LNCaP clone FGC (cell line): ENCODE data around the gene PTPRM.

ENCODE experiments used
- DNase-seq: peaks from one replicate; pipeline ENCODE4 v3.0.0-alpha.2; 2011; ENCODE audit warnings: low read depth
- H3K4me3 ChIP-seq: 2 replicates; pipeline ENCODE4 v1.5.1; 2011; ENCODE audit warnings: mild to moderate bottlenecking, low read depth, low read length, control low read depth
- CTCF ChIP-seq: IDR thresholded peaks from 2 replicates; pipeline ENCODE4 v1.5.1; 2012; ENCODE audit warnings: mild to moderate bottlenecking; ENCODE audit not compliant: control insufficient read depth, insufficient read depth; ENCODE audit errors: extremely low read depth

The PTPRM gene

GRCh38 chr18:8116341-8117005 is 549.4 kb downstream of the PTPRM start:
- no peak for TF ChIP-seq CTCF
- H3K4me3 ChIP-seq, result no peak overlapping the region
- DNase-seq, result no peak

GRCh38 chr18:8117006-8117371 is 549.9 kb downstream of the PTPRM start:
- no peak for TF ChIP-seq CTCF
- H3K4me3 ChIP-seq, result no peak overlapping the region
- no peak for DNase-seq

GRCh38 chr18:8121101-8121500 is 554.0 kb downstream of the PTPRM start:
- TF ChIP-seq CTCF, result no peak
- no peak for DNase-seq
- H3K4me3 ChIP-seq, result no peak overlapping the region

- DNase-seq, result no peak
- TF ChIP-seq CTCF, result no peak
- no peak overlapping the region for H3K4me3 ChIP-seq
Measured at GRCh38 chr18:8121942-8122480, 554.9 kb downstream of the PTPRM start.

GRCh38 chr18:8124232-8125146 is 557.4 kb downstream of the PTPRM start:
- no peak overlapping the region for H3K4me3 ChIP-seq
- no peak for TF ChIP-seq CTCF
- no peak for DNase-seq

- no peak for DNase-seq
- TF ChIP-seq CTCF, result no peak
Measured at GRCh38 chr18:8130096-8130495, 563.0 kb downstream of the PTPRM start.

More at GRCh38 chr18:8130096-8130495, 563.0 kb downstream of the PTPRM start:
- no peak overlapping the region for H3K4me3 ChIP-seq
